ENCODE measurements around the gene DNAJA2. TPM values are rescaled to one million over a fixed set of nuclear protein-coding genes. Genes with fewer than 3 reads are reported as not detected.

Gene DNAJA2
- total and polyA plus RNA-seq, 9 of the 15 experiments (the other 6 are each of a cell fraction or from before 2014, with no cell fraction given), result 24.1 to 75.9 (median 50.7) TPM

DNA sequence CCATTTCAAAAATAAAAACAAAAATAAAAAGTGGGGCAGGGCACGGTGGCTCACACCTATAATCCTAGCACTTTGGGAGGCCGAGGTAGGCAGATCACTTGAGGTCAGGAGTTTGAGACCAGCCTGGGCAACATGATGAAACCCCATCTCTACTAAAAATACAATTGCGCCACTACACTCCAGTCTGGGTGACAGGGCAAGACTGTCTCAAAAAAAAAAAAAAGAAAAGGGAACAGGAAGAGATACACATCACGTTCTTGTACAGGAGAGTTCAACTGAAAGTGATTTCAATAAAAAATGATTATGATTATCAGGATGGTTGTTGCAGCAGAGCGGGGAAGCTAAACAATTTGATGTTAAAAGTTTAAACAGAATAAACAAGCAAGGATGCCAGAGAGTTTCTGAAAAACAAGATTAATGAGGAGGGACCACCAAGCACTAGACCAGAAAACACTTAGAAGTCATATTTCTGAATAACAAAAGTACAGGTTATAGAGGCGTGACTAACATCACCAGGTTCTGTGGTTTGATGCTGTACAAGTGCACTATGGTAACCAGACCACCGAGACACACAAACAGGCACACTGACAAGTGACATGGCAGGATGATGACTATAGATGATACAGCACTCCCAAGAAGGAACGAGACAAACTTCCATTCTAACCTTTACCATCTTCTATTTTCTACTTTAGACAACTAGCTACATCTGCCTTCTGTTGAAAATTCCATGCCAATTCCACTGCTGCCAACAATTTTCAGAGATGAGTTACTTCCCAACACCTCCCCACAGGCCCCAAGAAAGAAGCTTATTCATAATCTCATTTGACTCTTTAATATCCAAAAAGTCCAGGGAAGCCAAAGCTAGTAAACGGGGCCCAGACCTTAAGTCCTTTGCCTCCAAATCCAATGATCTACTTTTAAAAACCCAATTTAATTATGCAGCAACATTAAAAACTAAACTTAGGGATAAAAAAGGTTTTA, 11.8 kb downstream of the DNAJA2 start:
- peaks cover 89% of the 10 kb centered on the region for H3K36me3 ChIP-seq (ENCODE audit: control insufficient read depth, insufficient read depth, low read length)
- no peak for TF ChIP-seq ARID1B (IDR thresholded peaks at IDR 0.05)
- TF ChIP-seq ZNF41 (CRISPR knock-in tag; conservative IDR thresholded peaks at IDR 0.05), result no peak
- TF ChIP-seq KLF10 (CRISPR knock-in tag; IDR thresholded peaks at IDR 0.05), result no peak
- no peak overlapping the region for H3K27ac ChIP-seq (ENCODE audit: extremely low read depth, low read depth, low read length)
- in situ Hi-C loops (cut with MboI), result no loop called here
- CTCF ChIA-PET (ENCODE audit: low intra/inter-chr PET ratio), result no interaction called here
- no peak overlapping the region for H3K4me3 ChIP-seq
- WGBS (ENCODE audit: insufficient coverage, low coverage, missing lambda C conversion rate), result 87% methylated on average over 9 of the region's 9 CpGs
- ATAC-seq (no peak), FAIRE-seq (peak; percentile 77), DNase-seq (ENCODE audit: extremely low read depth in 1 of 4, low spot score in 3 of 4) (no peak)
- intact Hi-C loops (cut with micrococcal nuclease), result no loop called here
- H4K20me1 ChIP-seq (replicated peaks; ENCODE audit: control insufficient read depth, insufficient read depth, low read length), result no peaks in the 10 kb centered on the region
- H3K9me1 ChIP-seq (ENCODE audit: control insufficient read depth, insufficient read depth, low read length), result no peaks in the 10 kb centered on the region
- H3K9me3 ChIP-seq (replicated peaks; ENCODE audit: control insufficient read depth, insufficient read depth, low read depth, low read length), result no peaks in the 10 kb centered on the region
- POLR2A ChIA-PET, result interaction anchor here (0.6 to 3.5 kb wide), 5 partner anchors 11 to 18 kb away, joined by 3 to 14 read pairs (median 3); partner anchors contain the start of gene DNAJA2
- H3K4me2 ChIP-seq (ENCODE audit: insufficient read depth, low read length), result no peak overlapping the region
- no peaks in the 10 kb centered on the region for H3K4me1 ChIP-seq (replicated peaks in 1 of 2; ENCODE audit: control insufficient read depth in 2 of 2, insufficient read depth in 2 of 2, low read length in 2 of 2)
- H3K27me3 ChIP-seq (ENCODE audit: control insufficient read depth in 2 of 2, insufficient read depth in 2 of 2, low read length in 2 of 2), result no peaks in the 10 kb centered on the region
- H3K79me2 ChIP-seq (ENCODE audit: control insufficient read depth, insufficient read depth, low read length), result peaks cover 12% of the 10 kb centered on the region; the same call in 2 of the 3 replicates
- H3K9ac ChIP-seq (ENCODE audit: insufficient read depth in 1 of 2, low read depth in 2 of 2, low read length in 2 of 2), result no peak overlapping the region
- H2AFZ ChIP-seq (ENCODE audit: low read depth, low read length), result no peak overlapping the region
- BruUV-seq (replicated peaks), result no TSS peak

GRCh38 chr16:46954562-46954961, 18.9 kb downstream of the DNAJA2 start:
- Histone ChIP-seq H2AFZ (ENCODE audit: low read depth, low read length) (no peak overlapping the region), H3K9me1 (ENCODE audit: control insufficient read depth, insufficient read depth, low read length) (no peaks in the 10 kb centered on the region), H3K4me1 (replicated peaks in 1 of 2; ENCODE audit: control insufficient read depth in 2 of 2, insufficient read depth in 2 of 2, low read length in 2 of 2) (no peaks in the 10 kb centered on the region), H3K27me3 (ENCODE audit: control insufficient read depth in 2 of 2, insufficient read depth in 2 of 2, low read length in 2 of 2) (no peaks in the 10 kb centered on the region; a peak in 1 of 5 replicates), H3K4me3 (no peak overlapping the region), H3K79me2 (ENCODE audit: control insufficient read depth, insufficient read depth, low read length) (no peaks in the 10 kb centered on the region), H3K9me3 (replicated peaks; ENCODE audit: control insufficient read depth, insufficient read depth, low read depth, low read length) (no peaks in the 10 kb centered on the region), H3K9ac (ENCODE audit: insufficient read depth in 1 of 2, low read depth in 2 of 2, low read length in 2 of 2) (no peak overlapping the region), H3K4me2 (ENCODE audit: insufficient read depth, low read length) (no peak overlapping the region), H4K20me1 (replicated peaks; ENCODE audit: control insufficient read depth, insufficient read depth, low read length) (no peaks in the 10 kb centered on the region; the same call in 1 of the 2 replicates), H3K27ac (ENCODE audit: extremely low read depth, low read depth, low read length) (no peak overlapping the region), H3K36me3 (ENCODE audit: control insufficient read depth, insufficient read depth, low read length) (peaks cover 49% of the 10 kb centered on the region)
- no TSS peak for BruUV-seq (replicated peaks)
- 83% methylated on average over 5 of the region's 5 CpGs for WGBS (ENCODE audit: insufficient coverage, low coverage, missing lambda C conversion rate)
- TF ChIP-seq ZNF431 (CRISPR knock-in tag; IDR thresholded peaks at IDR 0.05) (no peak), POLR2A (conservative IDR thresholded peaks at IDR 0.05) (peak; percentile 28; the same call in 1 of the 2 replicates)
- ChIA-PET POLR2A (no interaction called here), CTCF (ENCODE audit: low intra/inter-chr PET ratio) (no interaction called here)
- FAIRE-seq (no peak), ATAC-seq (peak; percentile 66), DNase-seq (ENCODE audit: extremely low read depth in 1 of 4, low spot score in 3 of 4) (no peak)
- intact Hi-C loops (cut with micrococcal nuclease) (no loop called here), in situ Hi-C loops (cut with MboI) (no loop called here)
